NCI-H1092 treated with DMSO at 0.1 percent for 48 hours (cell line): Measurements from ENCODE around the gene UBE2B.
"Not testable (repeated sequence)": the region's sequence is repeated elsewhere in the genome, so short reads cannot be mapped to it uniquely, and the experiment has no call there.

Source experiments
- DNase-seq: peaks from one replicate; lab custom pipeline; 2025; lab: John Stamatoyannopoulos, UW

UBE2B gene

GRCh38 chr5:134370871-134371833 is at the start of gene UBE2B:
Gene UBE2B (plus strand): TSS chr5:134371569. CDS start chr5:134371596, 27 bp downstream.
- DNase-seq, result peak; percentile 96

GRCh38 chr5:134327327-134327726 is 44.0 kb upstream of the UBE2B start:
- no peak for DNase-seq

DNA sequence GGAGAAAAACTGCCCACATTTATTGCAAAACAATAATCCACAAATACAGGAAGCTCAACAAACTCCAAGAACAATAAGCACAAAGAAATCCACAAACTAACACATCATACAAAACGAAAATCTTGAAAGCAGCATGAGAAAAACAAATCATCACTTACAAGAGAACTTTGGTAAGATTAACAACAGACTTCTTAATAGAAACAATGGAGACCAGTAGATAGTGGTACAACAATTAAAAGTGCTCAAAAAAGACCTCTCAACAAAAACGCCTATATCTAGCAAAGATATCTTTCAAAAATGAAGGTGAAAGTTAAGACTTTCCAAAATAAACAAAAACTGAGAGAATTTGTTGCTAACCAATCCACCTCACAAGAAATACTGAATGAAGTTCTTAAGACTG is 42.8 kb upstream of the UBE2B start:
- no peak for DNase-seq

DNA sequence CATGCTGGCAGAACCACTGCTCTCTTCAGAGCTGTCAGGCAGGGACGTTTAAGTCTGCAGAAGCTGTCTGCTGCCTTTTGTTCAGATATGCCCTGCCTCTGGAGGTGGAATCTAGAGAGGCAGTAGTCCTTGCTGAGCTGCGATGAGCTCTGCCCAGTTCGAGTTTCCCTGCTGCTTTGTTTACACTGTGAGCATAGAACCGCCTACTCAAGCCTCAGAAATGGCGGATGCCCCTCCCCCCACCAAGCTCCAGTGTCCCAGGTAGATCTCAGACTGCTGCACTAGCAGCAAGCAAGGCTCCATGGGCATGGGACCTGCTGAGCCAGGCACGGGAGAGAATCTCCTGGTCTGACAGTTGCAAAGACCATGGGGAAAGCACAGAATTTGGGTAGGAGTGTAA is 34.5 kb upstream of the UBE2B start:
- DNase-seq, result not testable (repeated sequence)

DNA sequence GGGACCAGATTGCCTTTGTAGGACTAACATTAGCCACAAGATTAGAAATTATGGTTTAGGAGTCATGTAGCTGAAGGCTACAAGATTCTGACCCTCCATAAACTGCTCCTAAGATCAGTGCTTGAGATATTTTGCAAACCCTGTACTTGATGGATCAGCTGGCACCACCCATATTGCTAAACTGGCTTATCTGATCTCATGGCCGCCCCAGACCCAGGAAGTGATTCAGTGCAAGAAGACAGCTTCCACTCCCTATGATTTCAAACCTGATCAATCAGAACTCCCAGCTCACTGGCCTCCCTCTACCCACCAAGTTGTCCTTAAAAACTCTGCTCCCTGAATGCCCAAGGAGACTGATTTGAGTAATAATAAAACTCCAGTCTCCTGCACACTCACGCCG is 27.9 kb upstream of the UBE2B start:
- not testable (repeated sequence) for DNase-seq

DNA sequence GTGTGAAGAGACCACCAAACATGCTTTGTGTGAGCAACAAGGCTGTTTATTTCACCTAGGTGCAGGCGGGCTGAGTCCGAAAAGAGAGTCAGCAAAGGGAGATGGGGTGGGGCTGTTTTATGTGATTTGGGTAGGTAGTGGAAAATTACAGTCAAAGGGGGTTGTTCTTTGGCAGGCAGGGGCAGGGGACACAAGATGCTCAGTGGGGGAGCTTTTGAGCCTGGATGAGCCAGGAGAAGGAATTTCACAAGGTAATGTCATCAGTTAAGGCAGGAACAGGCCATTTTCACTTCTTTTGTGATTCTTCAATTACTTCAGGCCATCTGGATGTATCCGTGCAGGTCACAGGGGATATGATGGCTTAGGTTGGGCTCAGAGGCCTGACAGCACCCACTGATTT is 25.9 kb upstream of the UBE2B start:
- DNase-seq, result not testable (repeated sequence)

- no peak for DNase-seq
These were observed 25.4 kb upstream of the UBE2B start for GRCh38 chr5:134345996-134346395.

DNA sequence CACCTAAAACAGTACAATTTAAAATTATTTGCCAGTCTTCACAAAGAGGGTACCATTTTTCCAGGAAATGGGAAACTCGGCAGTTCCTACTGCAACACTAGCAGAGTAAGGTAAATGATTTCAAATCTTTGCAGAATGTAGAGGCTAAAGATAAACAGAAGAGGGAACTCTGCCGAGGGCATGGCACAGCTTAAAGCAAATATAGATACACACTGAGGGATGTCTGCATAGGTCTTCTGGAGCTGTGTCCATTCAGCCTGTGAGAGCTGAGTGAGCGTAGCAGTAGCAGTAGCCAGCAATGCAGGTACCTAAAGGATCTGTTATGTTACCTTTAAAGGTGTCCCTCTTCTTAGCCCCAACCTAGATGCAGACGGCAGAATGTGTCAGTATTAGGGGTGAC is 21.9 kb upstream of the UBE2B start:
- DNase-seq, result no peak

- DNase-seq, result no peak
These were observed 15.7 kb upstream of the UBE2B start for GRCh38 chr5:134355681-134356080.

- DNase-seq, result no peak
These were observed 5.8 kb upstream of the UBE2B start for GRCh38 chr5:134365604-134366003.

DNA sequence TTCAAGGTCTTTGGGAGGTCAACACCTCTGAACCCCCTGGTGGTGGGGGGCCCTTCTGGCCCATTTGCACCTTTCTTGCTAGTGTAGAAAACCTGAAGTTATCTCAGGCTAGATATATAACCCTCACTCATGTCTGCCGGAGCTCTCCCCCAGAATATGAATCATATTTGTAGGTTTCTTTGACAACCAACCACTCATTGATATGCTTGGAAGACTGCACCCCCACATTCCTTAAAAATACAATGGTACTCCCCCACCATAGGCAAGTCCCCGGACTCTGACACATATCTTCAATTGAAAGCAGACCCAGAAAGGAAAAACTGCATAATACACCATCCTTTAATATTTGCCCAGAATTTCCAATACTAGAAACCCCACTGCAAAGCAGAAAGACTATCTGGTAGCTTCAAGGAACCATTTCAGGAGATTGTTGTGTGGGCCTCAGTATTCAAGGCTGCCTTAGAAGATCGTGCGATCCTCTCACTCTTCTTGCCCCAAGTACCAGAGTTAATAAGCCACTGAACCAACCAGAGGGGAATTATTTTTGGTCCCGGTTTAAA is 978 bp upstream of the UBE2B start:
- no peak for DNase-seq

DNA sequence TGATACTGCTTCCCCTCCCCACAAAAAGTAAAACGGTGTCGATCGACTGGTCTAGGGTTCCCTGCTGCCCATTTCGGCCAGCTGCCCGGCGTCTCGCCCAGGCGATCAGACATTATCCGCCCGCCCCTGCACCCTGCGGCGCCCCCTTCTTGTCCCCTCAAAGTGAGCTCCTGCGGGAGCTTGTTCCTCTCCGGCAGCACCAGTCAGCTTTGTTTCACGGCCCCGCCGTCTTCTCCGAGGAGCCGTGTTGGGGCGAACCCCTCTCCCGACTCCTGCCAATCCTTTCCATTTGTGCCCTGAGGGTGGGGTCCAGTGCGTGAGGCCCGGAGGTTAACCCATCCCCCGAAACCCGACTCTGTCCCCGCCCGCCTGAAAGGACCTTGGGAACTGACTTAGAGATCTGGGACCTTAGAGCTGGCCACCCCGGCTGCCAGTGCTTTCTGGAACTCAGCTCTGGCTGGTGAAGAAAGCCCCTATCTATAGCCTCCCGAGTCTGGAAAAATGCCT is 518 bp downstream of the UBE2B start:
- DNase-seq, result peak; percentile 40

DNA sequence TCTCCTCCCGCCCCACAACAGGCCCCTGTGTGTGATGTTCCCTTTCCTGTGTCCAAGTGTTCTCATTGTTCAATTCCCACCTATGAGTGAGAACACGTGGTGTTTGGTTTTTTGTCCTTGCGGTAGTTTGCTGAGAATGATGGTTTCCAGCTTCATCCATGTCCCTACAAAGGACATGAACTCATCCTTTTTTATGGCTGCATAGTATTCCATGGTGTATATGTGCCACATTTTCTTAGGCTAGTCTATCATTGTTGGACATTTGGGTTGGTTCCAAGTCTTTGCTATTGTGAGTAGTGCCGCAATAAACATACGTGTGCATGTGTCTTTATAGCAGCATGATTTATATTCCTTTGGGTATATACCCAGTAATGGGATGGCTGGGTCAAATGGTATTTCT is 2.3 kb downstream of the UBE2B start:
- not testable (repeated sequence) for DNase-seq

GRCh38 chr5:134374232-134374631 is 2.9 kb downstream of the UBE2B start:
- DNase-seq, result no peak

GRCh38 chr5:134380346-134380745 is 9.0 kb downstream of the UBE2B start:
- DNase-seq, result no peak

DNA sequence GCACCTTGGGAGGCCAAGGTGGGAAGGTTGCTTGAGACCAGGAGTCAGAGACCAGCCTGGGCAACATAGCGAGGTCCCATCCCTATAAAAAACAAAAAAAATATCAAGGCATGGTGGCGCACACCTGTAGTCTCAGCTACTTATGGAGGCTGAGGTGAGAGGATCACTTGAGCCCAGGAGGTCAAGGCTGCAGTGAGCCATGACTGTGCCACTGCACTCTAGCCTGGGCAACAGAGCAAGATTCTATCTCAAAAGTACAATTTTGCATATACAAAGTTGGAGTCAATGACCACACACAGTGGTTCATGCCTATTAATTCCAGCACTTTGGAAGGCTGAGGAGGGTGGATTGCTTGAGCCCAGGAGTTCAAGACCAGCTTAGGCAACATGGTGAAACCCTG is 10.8 kb downstream of the UBE2B start:
- not testable (repeated sequence) for DNase-seq

- no peak for DNase-seq
These were observed 12.8 kb downstream of the UBE2B start for GRCh38 chr5:134383980-134384697.

DNA sequence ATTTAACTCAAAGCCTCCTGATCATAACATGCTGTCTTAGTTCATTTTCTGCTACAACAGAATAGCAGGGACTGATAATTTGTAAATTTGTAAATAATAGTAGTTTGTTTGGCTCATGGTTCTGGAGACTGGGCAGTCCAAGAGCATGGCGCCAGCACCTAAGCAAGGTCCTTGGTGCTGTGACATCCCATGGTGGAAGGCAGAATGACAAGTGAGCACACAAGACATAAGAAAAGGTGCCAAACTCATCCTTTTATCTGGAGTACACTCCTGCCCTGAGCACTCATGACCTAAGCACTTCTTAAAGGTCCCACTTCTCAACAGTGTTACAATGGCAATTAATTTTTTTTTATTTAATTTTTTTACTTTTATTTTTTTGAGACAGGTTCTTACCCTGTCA is 16.1 kb downstream of the UBE2B start:
- DNase-seq, result no peak

DNA sequence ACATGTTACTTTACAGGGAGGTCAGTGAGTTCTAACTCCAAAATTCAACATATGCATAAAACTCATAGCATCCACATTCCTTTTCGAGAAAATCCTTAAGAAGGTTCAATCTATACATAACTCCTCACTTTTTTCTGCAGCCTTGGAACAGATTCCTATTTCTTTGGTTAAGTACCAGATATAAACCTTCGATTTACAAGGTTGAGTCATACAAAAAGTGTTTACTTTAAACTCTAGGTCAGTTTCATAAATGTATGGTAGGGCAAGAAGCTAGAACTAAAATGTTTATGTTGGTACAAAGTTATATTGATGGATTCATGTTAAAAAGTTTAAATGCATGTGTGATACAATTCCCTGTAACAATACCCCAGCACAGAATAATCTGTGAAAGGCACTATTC is 20.9 kb downstream of the UBE2B start:
- no peak for DNase-seq

DNA sequence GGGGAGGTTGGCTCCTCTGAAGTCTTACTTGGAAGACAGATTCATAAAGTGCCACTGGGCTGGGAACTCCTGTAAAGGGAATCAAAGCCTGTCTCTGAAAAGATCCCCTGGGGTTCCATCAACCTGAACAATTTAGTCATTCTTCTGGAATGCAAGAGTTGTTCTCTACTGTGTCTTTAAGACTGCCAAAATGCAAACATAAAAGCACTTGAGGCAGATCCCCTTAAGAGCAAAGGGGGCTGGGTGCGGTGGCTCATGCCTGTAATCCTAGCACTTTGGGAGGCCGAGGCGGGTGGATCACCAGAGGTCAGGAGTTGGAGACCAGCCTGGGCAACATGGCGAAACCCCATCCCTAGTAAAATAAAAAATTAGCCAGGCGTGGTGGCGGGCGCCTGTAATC is 23.6 kb downstream of the UBE2B start:
- DNase-seq, result no peak

DNA sequence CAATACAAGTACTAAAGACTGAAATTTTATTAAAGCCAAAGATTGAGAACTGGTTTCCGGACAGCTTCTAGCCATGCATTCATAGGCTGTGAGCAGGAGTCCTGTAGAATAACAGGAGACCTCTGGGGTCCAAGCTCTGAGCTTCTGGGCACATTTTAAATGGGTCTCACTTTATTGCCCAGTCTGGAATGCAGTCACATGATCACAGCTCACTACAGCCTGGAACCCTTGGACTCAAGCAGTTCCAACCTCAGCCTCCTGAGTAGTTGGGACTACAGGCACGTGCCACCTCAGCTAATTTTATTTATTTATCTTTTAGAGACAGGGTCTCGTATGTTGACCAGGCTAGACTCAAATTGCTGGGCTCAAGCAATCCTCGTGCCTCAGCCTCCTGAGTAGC is 24.9 kb downstream of the UBE2B start:
- no peak for DNase-seq

DNA sequence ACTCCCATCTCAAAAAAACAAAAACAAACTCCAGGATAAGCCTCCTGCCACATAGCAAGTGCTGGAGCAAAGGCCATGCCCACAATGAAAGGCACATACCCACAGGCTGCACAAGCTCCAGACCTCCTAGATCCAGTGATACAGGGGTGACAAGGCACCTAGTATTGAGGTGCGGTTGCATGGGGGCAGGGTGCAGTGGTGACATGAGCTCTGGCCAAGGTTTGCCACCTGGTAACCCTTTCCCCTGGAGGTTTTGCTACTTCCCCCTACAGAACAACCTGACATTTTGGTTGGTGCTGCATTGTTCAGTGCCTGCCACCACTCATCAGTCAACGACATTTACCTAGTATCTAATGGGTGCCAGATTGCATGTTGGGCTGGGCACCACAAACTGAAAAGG is 25.8 kb downstream of the UBE2B start:
- DNase-seq, result no peak
